GM19351 (cell line): ENCODE results near the gene GABPA.

Experiments used
- ATAC-seq: cut with Tn5 transposase; IDR thresholded peaks from one replicate; pipeline ENCODE4 v1.9.1; 2021; ENCODE audit warnings: mild to moderate bottlenecking, moderate library complexity; ENCODE audit not compliant: unreplicated experiment

Gene GABPA

DNA sequence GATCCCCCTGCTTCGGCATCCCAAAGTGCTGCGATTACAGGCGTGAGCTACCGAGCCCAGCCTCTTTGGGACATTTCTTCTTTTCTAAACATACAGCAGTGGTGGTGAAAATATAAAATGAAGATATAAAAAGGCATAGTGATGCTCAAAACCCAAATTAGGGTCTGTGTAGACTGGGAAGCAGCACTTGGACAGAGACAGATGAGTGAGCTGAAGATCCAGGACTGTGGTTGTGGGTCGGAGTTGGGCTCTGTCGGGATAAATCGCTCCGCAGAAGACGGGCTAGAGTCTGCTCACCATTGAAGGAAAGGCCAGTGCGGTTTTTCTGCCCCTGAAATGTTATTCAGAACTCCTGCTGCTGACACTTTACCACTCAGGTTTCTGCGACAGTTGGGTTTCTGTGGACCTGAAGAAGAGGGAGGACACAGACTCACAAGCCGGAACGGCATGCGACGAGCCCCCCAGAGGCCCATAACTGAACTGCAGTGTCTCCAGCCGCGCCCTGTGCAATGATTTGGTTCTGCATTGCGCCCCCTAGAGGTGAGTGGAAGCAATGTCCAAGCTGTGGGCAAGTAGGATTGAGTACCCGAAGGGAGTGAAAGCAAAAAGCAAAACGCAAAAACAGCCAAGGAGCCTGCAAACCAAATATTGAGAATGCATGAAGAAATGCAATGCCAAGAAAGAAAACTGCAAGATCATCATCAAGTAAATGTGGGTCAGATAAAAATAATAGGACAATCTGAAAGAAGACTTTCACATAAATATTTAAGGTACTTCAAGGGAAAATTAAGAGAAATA lies 66.6 kb downstream of the GABPA start:
- peak; percentile 100 for ATAC-seq

DNA sequence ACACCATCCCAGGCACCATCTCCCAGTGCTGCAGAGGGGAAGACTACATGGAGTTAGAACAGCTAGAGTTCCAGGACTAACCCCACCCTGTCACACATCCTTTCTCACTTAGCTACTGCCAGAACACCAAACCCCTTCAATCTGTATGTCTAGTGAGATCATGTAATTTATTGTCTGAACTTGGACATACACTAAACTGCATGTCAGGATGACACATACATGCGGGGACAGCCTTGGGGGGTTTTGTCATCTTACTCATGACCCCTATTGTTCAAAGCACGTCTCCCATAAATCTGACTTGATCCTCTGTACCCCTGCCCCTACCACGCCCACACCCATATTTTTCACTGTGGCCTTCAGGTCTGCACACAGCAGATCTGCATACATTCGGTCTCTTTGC lies 71.3 kb downstream of the GABPA start:
- no peak for ATAC-seq

DNA sequence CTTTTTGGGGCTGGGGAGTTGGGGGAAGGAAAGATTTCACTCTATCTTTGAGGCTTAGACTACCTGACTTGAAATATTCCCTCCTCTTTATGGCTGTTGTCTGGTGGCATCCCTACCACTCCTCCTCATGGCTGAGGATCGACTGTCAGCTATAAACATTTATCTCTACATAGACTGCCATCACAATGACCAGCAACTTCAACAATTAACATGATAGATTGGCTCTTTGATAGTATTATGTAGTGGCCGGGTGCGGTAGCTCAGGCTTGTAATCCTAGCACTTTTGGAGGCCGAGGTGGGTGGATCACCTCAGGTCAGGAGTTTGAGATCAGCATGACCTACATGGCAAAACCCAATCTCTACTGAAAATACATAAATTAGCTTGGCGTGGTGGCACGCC lies 72.4 kb downstream of the GABPA start:
- no peak for ATAC-seq

DNA sequence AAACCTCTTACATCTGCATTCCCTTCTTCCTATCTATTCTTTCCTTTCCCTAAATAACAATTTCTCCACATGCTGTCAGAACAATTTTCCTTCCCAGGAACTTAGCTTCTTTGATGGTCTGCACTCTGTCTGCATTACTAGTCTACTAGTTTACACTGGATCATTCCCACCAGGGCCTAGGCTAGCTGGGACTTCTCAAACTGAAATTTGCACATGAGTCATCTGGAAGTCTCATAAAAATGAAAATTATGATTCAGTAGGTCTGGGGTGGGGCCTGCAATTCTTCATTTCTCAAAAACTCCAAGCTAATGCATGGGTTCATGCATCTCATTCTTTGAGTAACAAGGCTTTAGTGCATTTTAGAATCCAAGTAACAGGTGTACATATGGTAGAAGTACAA lies 74.2 kb downstream of the GABPA start:
- ATAC-seq = no peak

DNA sequence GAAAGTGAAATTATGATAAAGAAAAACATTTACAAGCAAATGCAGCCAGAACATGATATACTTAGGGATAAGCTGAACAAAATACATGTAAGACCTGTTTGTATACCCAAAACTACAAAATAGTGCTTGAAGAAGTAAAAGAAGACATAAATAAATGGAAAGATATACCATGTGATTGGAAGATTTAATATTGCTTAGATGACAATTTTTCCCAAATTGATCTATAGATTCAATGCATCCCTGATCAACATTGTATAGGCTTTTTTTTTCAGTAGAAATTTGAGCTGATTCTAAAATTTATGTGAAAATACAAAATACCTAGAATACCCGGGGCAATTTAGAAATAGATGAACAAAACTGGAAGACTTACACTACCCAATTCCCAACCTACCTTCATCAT lies 76.4 kb downstream of the GABPA start:
- ATAC-seq = no peak

DNA sequence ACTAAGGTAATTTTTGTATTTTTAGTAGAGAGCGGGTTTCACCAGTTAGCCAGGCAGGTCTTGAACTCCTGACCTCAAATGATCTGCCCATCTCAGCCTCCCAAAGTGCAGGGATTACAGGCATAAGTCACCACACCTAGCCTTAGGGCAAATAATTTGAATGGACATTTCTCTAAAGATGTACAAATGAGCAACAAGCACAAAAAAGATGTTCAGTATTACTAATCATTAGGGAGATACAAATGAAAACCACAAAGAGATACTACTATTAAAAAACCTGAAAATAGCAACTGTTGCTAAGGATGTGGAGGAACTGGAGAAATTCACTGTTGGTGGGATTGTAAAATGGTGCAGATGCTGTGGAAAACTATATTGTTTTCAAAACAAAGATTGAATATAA lies 79.1 kb downstream of the GABPA start:
- no peak for ATAC-seq

DNA sequence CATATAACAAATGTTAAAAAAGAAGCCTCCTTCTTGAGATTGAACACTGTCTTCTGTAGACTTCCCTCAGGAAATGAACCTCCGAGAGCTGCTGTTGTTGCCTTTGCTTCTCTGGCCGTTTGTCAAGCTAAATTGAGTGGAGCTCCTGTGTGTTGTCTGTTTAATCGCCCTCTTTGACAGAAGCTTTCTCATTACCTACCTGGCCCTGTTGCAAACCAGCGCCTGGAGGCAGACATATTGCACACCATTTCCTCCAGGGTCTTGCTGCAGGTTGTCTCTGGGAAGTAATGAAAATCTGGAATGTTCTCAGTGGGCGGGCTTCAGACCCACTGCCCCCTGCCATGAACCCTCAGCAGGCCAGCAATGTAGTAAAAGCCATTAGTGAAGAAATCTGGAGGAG lies 83.3 kb downstream of the GABPA start:
- no peak for ATAC-seq

DNA sequence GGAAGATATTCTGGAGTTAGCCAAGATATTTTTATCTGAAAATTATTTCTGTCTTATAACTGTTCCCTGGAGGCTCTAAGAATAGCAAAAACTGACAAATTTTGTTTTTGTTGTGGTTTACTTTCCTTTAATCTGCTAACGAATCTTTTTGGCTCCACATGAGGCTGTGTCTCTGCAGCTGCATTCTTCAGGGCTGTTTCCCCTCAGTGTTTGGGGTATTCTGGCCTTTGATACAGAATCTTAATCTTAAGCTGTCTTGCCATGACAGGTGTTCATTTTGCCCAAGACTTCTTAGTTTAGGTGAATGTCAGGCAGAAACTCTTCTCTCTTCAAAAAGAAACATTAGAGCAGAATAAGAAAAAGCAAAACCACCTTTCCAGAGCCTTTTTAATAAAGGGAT lies 83.8 kb downstream of the GABPA start:
- no peak for ATAC-seq
